T-helper 2 cell treated with Interferon-gamma antibody and Interleukin-4, amounts not matched to agents 100 ng/mL and 5 ng/mL, for 36 hours (primary cell): Measurements from ENCODE around the gene MAF. TPM values are rescaled to one million over a fixed set of nuclear protein-coding genes. Genes with fewer than 3 reads are reported as not detected.

Experiments
- intact Hi-C: fragments of 100-400 bp; cut with micrococcal nuclease; formaldehyde crosslinking; loops from one replicate; pipeline ENCODE4 v1.15.1; 2023
- total RNA-seq: library from RNA; stranded (reverse); gene quantifications from 2 replicates; pipeline ENCODE4 v1.2.3, GENCODE V29; 2022

MAF gene
- total RNA-seq, 1 donor from 2014 or later = 46.2 TPM

GRCh38 chr16:79550373-79550772 lies 50.2 kb downstream of the MAF start:
- intact Hi-C loops = no loop called here

GRCh38 chr16:79547085-79547484 lies 53.5 kb downstream of the MAF start:
- intact Hi-C loops = no loop called here
